Neural progenitor cell (in vitro differentiated cells): ENCODE results near the gene FAM234B. TPM values are rescaled to one million over a fixed set of nuclear protein-coding genes. Genes with fewer than 3 reads are reported as not detected.
A peak's percentile ranks its signal among the peaks of the same experiment; 100 is the strongest.

Experiments used
- DNase-seq: peaks from one replicate; pipeline ENCODE4 v3.0.0-alpha.2; 2016; ENCODE audit warnings: low spot score
- H2AFZ ChIP-seq: fragments of 200-600 bp; sonication (generic); replicated peaks from 2 replicates; pipeline ENCODE4 v1.6.1; 2016; ENCODE audit warnings: antibody characterized with exemption
- H3F3A ChIP-seq: fragments of 200-600 bp; sonication (generic); 2 replicates; pipeline ENCODE4 v1.6.1; 2016; ENCODE audit warnings: antibody characterized with exemption, low read depth
- H3K27ac ChIP-seq: fragments of 200-600 bp; sonication (generic); 2 replicates; pipeline ENCODE4 v1.5.1; 2016; ENCODE audit warnings: mild to moderate bottlenecking
- H3K27me3 ChIP-seq: fragments of 200-600 bp; sonication (generic); 2 replicates; pipeline ENCODE4 v1.6.1; 2016; ENCODE audit warnings: mild to moderate bottlenecking, moderate library complexity
- H3K36me3 ChIP-seq: fragments of 200-600 bp; sonication (generic); 2 replicates; pipeline ENCODE4 v1.5.1; 2016
- H3K4me1 ChIP-seq: fragments of 200-600 bp; sonication (generic); 2 replicates; pipeline ENCODE4 v1.6.1; 2016; ENCODE audit warnings: mixed run types
- H3K4me2 ChIP-seq: fragments of 200-600 bp; sonication (generic); 2 replicates; pipeline ENCODE4 v1.6.1; 2016
- H3K4me3 ChIP-seq: fragments of 200-600 bp; sonication (generic); 2 replicates; pipeline ENCODE4 v1.5.1; 2016
- H3K79me2 ChIP-seq: fragments of 200-600 bp; sonication (generic); 2 replicates; pipeline ENCODE4 v1.6.1; 2016; ENCODE audit warnings: low read depth
- H3K9ac ChIP-seq: fragments of 200-600 bp; sonication (generic); 2 replicates; pipeline ENCODE4 v1.6.1; 2016
- H3K9me3 ChIP-seq: fragments of 200-600 bp; sonication (generic); 2 replicates; pipeline ENCODE4 v1.5.1; 2016; ENCODE audit warnings: low read depth
- H4K20me1 ChIP-seq: fragments of 200-600 bp; sonication (generic); 2 replicates; pipeline ENCODE4 v1.6.1; 2016; ENCODE audit warnings: low read depth
- H3K27ac Mint-ChIP-seq: 3 replicates; pipeline ENCODE4 v1.8.0; 2021; ENCODE audit warnings: mixed read lengths
- H3K27me3 Mint-ChIP-seq: 2 replicates; pipeline ENCODE4 v1.8.0; 2022; ENCODE audit warnings: low read depth, mild to moderate bottlenecking, inconsistent platforms, moderate library complexity, mixed read lengths; ENCODE audit not compliant: insufficient read depth
- H3K36me3 Mint-ChIP-seq: 3 replicates; pipeline ENCODE4 v1.8.0; 2021; ENCODE audit warnings: mixed read lengths
- H3K4me1 Mint-ChIP-seq: 3 replicates; pipeline ENCODE4 v1.8.0; 2021; ENCODE audit warnings: mixed read lengths
- H3K4me3 Mint-ChIP-seq: 3 replicates; pipeline ENCODE4 v1.8.0; 2021; ENCODE audit warnings: mild to moderate bottlenecking, moderate library complexity, mixed read lengths
- H3K9me3 Mint-ChIP-seq: 3 replicates; pipeline ENCODE4 v1.8.0; 2020; ENCODE audit warnings: mixed read lengths
- CTCF ChIP-seq: fragments of 200-600 bp; sonication (generic); IDR thresholded peaks from 2 replicates; pipeline ENCODE4 v1.5.1; 2017; ENCODE audit warnings: antibody characterized with exemption, mild to moderate bottlenecking
- EZH2 ChIP-seq: fragments of 200-600 bp; sonication (generic); IDR thresholded peaks from 2 replicates; pipeline ENCODE4 v1.6.1; 2017; ENCODE audit warnings: antibody characterized with exemption, mild to moderate bottlenecking, moderate library complexity
- EZH2phosphoT487 ChIP-seq: fragments of 200-600 bp; sonication (generic); IDR thresholded peaks from 2 replicates; pipeline ENCODE4 v1.6.1; 2017; ENCODE audit warnings: antibody characterized with exemption
- total RNA-seq: library from RNA; depleted of rRNA; stranded (reverse); fragments of >200 nt; gene quantifications from 2 replicates; pipeline ENCODE4 v1.2.3, GENCODE V29; 2015; ENCODE audit warnings: low replicate concordance

Gene FAM234B
- total RNA-seq, 1 donor from 2014 or later = 20.8 TPM

DNA sequence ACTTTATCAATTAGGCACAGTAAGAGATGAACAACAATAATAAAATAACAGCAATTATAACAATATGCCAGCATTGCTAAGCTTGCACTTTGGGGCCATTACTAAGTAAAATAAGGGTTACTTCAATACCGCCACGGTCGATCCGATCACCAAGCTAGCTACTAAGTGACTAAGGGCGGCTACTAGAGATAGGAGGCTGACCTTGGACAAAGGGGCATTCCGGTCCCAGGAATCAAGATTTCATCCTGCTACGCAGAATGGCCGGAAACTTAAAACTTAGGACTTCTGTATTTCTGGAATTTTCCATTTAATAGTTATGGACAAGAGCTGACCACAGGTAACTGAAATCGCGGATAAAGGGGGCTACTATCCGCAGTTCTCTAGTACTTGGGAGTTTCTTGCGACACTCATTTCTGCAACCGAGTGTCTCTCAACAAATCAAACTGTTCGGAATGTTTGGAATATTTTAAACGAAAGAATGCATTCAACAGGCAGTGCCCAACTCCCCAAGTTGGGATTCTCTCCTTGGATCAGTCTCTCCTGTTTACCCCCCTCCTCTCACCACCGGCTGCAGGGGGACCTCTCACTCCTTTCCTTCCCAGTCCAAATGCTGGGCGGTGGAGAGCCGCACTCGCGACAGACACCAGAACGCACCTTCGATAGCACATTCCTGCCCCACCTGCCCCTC lies 44.8 kb upstream of the FAM234B start:
- Histone ChIP-seq H3K27ac (no peak overlapping the region), H3F3A (peaks cover 8% of the 10 kb centered on the region), H3K79me2 (no peaks in the 10 kb centered on the region), H4K20me1 (no peaks in the 10 kb centered on the region), H3K4me2 (peak overlapping the region; percentile 93), H3K27me3 (peaks cover 13% of the 10 kb centered on the region), H3K9ac (peak overlapping the region; percentile 38), H3K9me3 (no peaks in the 10 kb centered on the region), H3K4me3 (peak overlapping the region; percentile 74), H2AFZ (peak overlapping the region; percentile 96), H3K4me1 (no peaks in the 10 kb centered on the region), H3K36me3 (no peaks in the 10 kb centered on the region)
- DNase-seq = peak; percentile 64
- H3K4me3 Mint-ChIP-seq = peak overlapping the region; percentile 97
- H3K9me3 Mint-ChIP-seq = no peaks in the 10 kb centered on the region
- H3K36me3 Mint-ChIP-seq = peaks cover 9% of the 10 kb centered on the region
- TF ChIP-seq EZH2phosphoT487 = no peak
- no peak for TF ChIP-seq EZH2
- TF ChIP-seq CTCF = no peak
- peaks cover 3% of the 10 kb centered on the region for H3K27me3 Mint-ChIP-seq
- no peak overlapping the region for H3K27ac Mint-ChIP-seq
- H3K4me1 Mint-ChIP-seq = peaks cover 29% of the 10 kb centered on the region

DNA sequence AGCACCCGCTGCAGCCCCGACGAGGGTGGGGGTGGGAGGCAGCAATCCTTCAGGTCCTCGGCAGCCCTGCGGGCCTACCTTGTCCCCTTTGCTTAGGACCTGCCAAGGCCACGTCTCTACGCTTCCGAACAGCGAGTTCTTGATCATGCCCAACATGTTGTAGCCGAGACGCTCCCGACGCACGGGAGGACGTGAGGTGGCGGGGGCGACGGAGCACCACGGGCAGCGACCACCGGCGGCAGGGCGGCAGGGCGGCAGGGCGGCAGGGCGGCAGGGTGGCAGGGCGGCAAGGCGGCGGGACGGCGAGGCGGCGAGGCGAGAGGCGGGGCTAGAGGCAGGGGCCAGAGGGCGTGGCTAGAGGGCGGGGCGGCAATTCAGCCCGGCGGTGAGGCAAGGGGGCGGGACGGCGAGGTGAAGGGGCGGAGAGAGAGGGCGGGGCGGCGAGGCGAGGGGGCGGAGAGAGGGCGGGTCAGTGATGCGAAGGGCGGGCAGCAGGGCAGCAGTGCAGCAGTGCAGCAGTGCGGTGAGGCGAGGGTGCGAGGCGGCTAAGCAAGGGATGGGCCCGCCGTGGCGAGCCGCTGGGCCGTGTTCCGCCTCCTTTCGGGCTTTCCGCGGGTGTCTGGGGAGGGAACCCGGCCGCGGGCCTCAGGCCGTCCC lies 44.1 kb upstream of the FAM234B start, which contains the start of gene HEBP1:
Gene HEBP1, minus strand, starts transcription at position 307 of the 657 bp plus-strand sequence. Its CDS starts 151 bp downstream, at position 156.
- no peak within 1 kb of the TSS for H3K27ac ChIP-seq
- H3F3A ChIP-seq = peaks cover 8% of the 10 kb centered on the region
- Mint-ChIP-seq H3K4me1 (peaks cover 29% of the 10 kb centered on the region), H3K9me3 (no peaks in the 10 kb centered on the region), H3K4me3 (peak within 1 kb of the TSS; percentile 97), H3K27ac (peak within 1 kb of the TSS; percentile 44), H3K27me3 (peaks cover 4% of the 10 kb centered on the region), H3K36me3 (peaks cover 9% of the 10 kb centered on the region)
- H3K4me3 ChIP-seq = peak within 1 kb of the TSS; percentile 74
- peaks cover 13% of the 10 kb centered on the region for H3K27me3 ChIP-seq
- peak within 1 kb of the TSS; percentile 38 for H3K9ac ChIP-seq
- no peaks in the 10 kb centered on the region for H3K4me1 ChIP-seq
- H3K79me2 ChIP-seq = no peaks in the 10 kb centered on the region
- H3K36me3 ChIP-seq = no peaks in the 10 kb centered on the region
- H3K9me3 ChIP-seq = no peaks in the 10 kb centered on the region
- H2AFZ ChIP-seq = peak within 1 kb of the TSS; percentile 96
- H3K4me2 ChIP-seq = peak within 1 kb of the TSS; percentile 93
- DNase-seq = peak; percentile 95
- no peaks in the 10 kb centered on the region for H4K20me1 ChIP-seq
- TF ChIP-seq EZH2 (no peak), EZH2phosphoT487 (no peak), CTCF (peak; percentile 19)

GRCh38 chr12:13000616-13000924 lies 43.6 kb upstream of the FAM234B start:
- H3K4me3 Mint-ChIP-seq = peak overlapping the region; percentile 97

More at GRCh38 chr12:13000616-13000924, 43.6 kb upstream of the FAM234B start:
- peak overlapping the region; percentile 74 for H3K4me3 ChIP-seq
- H3K27ac ChIP-seq = no peak overlapping the region
- H3K27me3 Mint-ChIP-seq = peaks cover 6% of the 10 kb centered on the region
- H3K36me3 Mint-ChIP-seq = peaks cover 9% of the 10 kb centered on the region
- no peaks in the 10 kb centered on the region for H4K20me1 ChIP-seq
- no peaks in the 10 kb centered on the region for H3K9me3 Mint-ChIP-seq
- peaks cover 2% of the 10 kb centered on the region for H3K4me1 ChIP-seq
- peak overlapping the region; percentile 84 for H3K4me2 ChIP-seq
- H3K9ac ChIP-seq = no peak overlapping the region
- no peaks in the 10 kb centered on the region for H3K9me3 ChIP-seq
- peaks cover 29% of the 10 kb centered on the region for H3K4me1 Mint-ChIP-seq
- TF ChIP-seq EZH2phosphoT487 (no peak), EZH2 (no peak), CTCF (no peak)
- peak overlapping the region; percentile 74 for H2AFZ ChIP-seq
- H3F3A ChIP-seq = peaks cover 8% of the 10 kb centered on the region
- H3K36me3 ChIP-seq = no peaks in the 10 kb centered on the region
- DNase-seq = peak; percentile 79
- H3K27ac Mint-ChIP-seq = peak overlapping the region; percentile 44
- no peaks in the 10 kb centered on the region for H3K79me2 ChIP-seq
- H3K27me3 ChIP-seq = peaks cover 13% of the 10 kb centered on the region
